WTC11 (cell line): ENCODE results near the gene ADGRG7. TPM values are rescaled to one million over a fixed set of nuclear protein-coding genes. Genes with fewer than 3 reads are reported as not detected.
A peak's percentile ranks its signal among the peaks of the same experiment; 100 is the strongest.

Experiments used
- CREM ChIP-seq: sonication (generic); formaldehyde crosslinking; IDR thresholded peaks from 2 replicates; pipeline ENCODE4 v1.8.1; 2022; ENCODE audit warnings: mild to moderate bottlenecking, missing genetic modification reagents, moderate library complexity
- CTCF ChIP-seq: fragments of 200-600 bp; IDR thresholded peaks from 2 replicates; pipeline ENCODE4 v1.8.0; 2022; ENCODE audit warnings: antibody characterized with exemption
- E2F1 ChIP-seq: sonication (generic); formaldehyde crosslinking; IDR thresholded peaks from 2 replicates; pipeline ENCODE4 v1.8.0; 2022; ENCODE audit warnings: mild to moderate bottlenecking, missing genetic modification reagents
- E2F4 ChIP-seq: sonication (generic); formaldehyde crosslinking; IDR thresholded peaks from 2 replicates; pipeline ENCODE4 v1.8.1; 2022; ENCODE audit warnings: low read depth, mild to moderate bottlenecking, moderate library complexity, missing genetic modification reagents, borderline replicate concordance
- ESRRA ChIP-seq: sonication (generic); formaldehyde crosslinking; IDR thresholded peaks from 2 replicates; pipeline ENCODE4 v1.8.1; 2022; ENCODE audit warnings: mild to moderate bottlenecking, missing genetic modification reagents, borderline replicate concordance
- ETV6 ChIP-seq: sonication (generic); formaldehyde crosslinking; IDR thresholded peaks from 2 replicates; pipeline ENCODE4 v1.8.1; 2022; ENCODE audit warnings: mild to moderate bottlenecking, missing genetic modification reagents
- FOXP1 ChIP-seq: sonication (generic); formaldehyde crosslinking; IDR thresholded peaks from 2 replicates; pipeline ENCODE4 v1.8.0; 2022; ENCODE audit warnings: missing genetic modification reagents, mild to moderate bottlenecking, moderate library complexity, borderline replicate concordance
- GRHL2 ChIP-seq: fragments of 250-450 bp; sonication (Bioruptor Pico); IDR thresholded peaks from 2 replicates; pipeline ENCODE4 v1.8.0; 2022; ENCODE audit warnings: mild to moderate bottlenecking, moderate library complexity; ENCODE audit not compliant: insufficient replicate concordance, severe bottlenecking
- IRF1 ChIP-seq: sonication (generic); formaldehyde crosslinking; IDR thresholded peaks from 2 replicates; pipeline ENCODE4 v1.8.0; 2023; ENCODE audit warnings: missing genetic modification reagents
- IRF2 ChIP-seq: sonication (generic); formaldehyde crosslinking; IDR thresholded peaks from 2 replicates; pipeline ENCODE4 v1.8.0; 2022; ENCODE audit warnings: low read depth, missing genetic modification reagents, borderline replicate concordance
- KAT7 ChIP-seq: sonication (generic); formaldehyde crosslinking; IDR thresholded peaks from 2 replicates; pipeline ENCODE4 v1.8.1; 2023; ENCODE audit warnings: missing genetic modification reagents, mild to moderate bottlenecking, borderline replicate concordance
- MXD4 ChIP-seq: fragments of 250-450 bp; sonication (Bioruptor Pico); IDR thresholded peaks from 2 replicates; pipeline ENCODE4 v1.8.0; 2021; ENCODE audit warnings: mild to moderate bottlenecking, moderate library complexity, borderline replicate concordance
- NFATC4 ChIP-seq: fragments of 250-450 bp; sonication (Bioruptor Pico); IDR thresholded peaks from 2 replicates; pipeline ENCODE4 v1.9.0; 2021; ENCODE audit warnings: mild to moderate bottlenecking
- PRRX2 ChIP-seq: fragments of 250-450 bp; sonication (Bioruptor Pico); IDR thresholded peaks from 2 replicates; pipeline ENCODE4 v1.8.0; 2021; ENCODE audit warnings: mild to moderate bottlenecking
- RORB ChIP-seq: fragments of 250-450 bp; sonication (Bioruptor Pico); IDR thresholded peaks from 2 replicates; pipeline ENCODE4 v1.9.0; 2021; ENCODE audit warnings: mild to moderate bottlenecking
- SP1 ChIP-seq: sonication (generic); formaldehyde crosslinking; conservative IDR thresholded peaks from 2 replicates; pipeline ENCODE4 v1.8.1; 2022; ENCODE audit warnings: missing genetic modification reagents
- TCF7 ChIP-seq: sonication (generic); formaldehyde crosslinking; IDR thresholded peaks from 2 replicates; pipeline ENCODE4 v1.8.0; 2022; ENCODE audit warnings: mild to moderate bottlenecking, low read depth, missing genetic modification reagents, moderate library complexity
- TEAD1 ChIP-seq: sonication (generic); formaldehyde crosslinking; IDR thresholded peaks from 2 replicates; pipeline ENCODE4 v1.8.0; 2022; ENCODE audit warnings: mild to moderate bottlenecking, missing genetic modification reagents
- TEAD4 ChIP-seq: sonication (generic); formaldehyde crosslinking; IDR thresholded peaks from 2 replicates; pipeline ENCODE4 v1.8.0; 2022; ENCODE audit warnings: mild to moderate bottlenecking, missing genetic modification reagents
- ZNF219 ChIP-seq: sonication (generic); formaldehyde crosslinking; IDR thresholded peaks from 2 replicates; pipeline ENCODE4 v1.8.0; 2023; ENCODE audit warnings: missing genetic modification reagents, mild to moderate bottlenecking, borderline replicate concordance
- total RNA-seq: library from RNA; stranded (reverse); gene quantifications from 3 replicates; pipeline ENCODE4 v1.2.3, GENCODE V29; 2021
- TF ChIP-seq, protein P1 (sequence below): sonication (generic); formaldehyde crosslinking; IDR thresholded peaks from 2 replicates; pipeline ENCODE4 v1.8.0; 2022; ENCODE audit warnings: missing genetic modification reagents
- TF ChIP-seq, protein P2 (sequence below): sonication (generic); formaldehyde crosslinking; IDR thresholded peaks from 2 replicates; pipeline ENCODE4 v1.8.0; 2022; ENCODE audit warnings: mild to moderate bottlenecking, missing genetic modification reagents
- TF ChIP-seq, protein P3 (sequence below): sonication (generic); formaldehyde crosslinking; IDR thresholded peaks from 2 replicates; pipeline ENCODE4 v1.8.1; 2023; ENCODE audit warnings: mild to moderate bottlenecking, missing genetic modification reagents
- TF ChIP-seq, protein P4 (sequence below): sonication (generic); formaldehyde crosslinking; IDR thresholded peaks from 2 replicates; pipeline ENCODE4 v1.8.1; 2023; ENCODE audit warnings: mild to moderate bottlenecking, missing genetic modification reagents

Gene ADGRG7
- total RNA-seq, 1 experiment from 2014 or later = not detected

DNA sequence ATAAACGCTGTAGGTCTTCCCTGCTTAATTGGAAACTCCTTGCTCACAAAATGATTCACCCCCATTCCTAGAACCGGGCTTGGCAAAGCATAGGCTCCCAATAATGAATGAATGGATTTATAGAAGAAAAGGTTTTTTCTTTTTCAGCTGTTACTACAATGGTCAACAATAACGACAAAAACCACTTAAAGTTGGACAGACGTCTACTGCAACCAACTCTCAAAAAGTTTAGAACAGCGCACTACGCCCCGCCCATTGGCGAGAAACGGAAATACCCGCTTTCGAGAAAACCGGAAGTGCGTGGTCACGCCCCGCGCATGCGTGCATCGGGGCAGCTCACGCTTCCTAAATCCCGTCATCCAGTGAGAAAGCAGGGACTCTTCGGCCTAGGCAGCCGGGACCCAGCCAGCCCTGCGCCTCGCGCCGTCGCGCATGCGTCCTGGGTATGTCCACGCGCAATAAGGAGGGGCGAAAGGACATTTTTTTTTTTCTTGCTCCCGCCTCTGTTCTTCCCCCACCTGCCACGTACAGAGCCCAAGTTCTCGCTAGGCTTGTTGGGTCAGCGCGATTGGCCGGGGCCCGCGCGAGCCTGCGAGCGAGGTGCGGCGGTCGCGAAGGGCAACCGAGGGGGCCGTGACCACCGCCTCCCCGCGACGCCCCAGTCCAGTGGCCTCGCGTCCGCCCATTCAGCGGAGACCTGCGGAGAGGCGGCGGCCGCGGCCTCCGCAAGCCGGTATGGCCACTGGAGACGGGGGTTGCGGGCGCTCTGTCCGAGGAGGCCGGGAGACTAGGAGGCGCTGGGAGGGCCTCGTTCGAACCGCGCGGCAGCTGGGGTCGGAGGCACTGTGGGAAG is 99.8 kb downstream of the ADGRG7 start, which contains the start of gene TFG (continued):
- TF ChIP-seq CREM (CRISPR knock-in tag) = peak; percentile 80
- TF ChIP-seq IRF2 = no peak
- TF ChIP-seq KAT7 (CRISPR knock-in tag) = peak; percentile 38; the same call in 1 of the 2 replicates
- peak; percentile 54; the same call in 1 of the 2 replicates for TF ChIP-seq ETV6 (CRISPR knock-in tag)
- TF ChIP-seq FOXP1 (CRISPR knock-in tag) = peak; percentile 81
- TF ChIP-seq E2F4 (CRISPR knock-in tag) = no peak
- 0 out of 2 replicates have a peak, but pooled peaks have one; percentile 12 for TF ChIP-seq TCF7 (CRISPR knock-in tag)
- TF ChIP-seq ZNF219 = no peak
- TF ChIP-seq, protein P1, sequence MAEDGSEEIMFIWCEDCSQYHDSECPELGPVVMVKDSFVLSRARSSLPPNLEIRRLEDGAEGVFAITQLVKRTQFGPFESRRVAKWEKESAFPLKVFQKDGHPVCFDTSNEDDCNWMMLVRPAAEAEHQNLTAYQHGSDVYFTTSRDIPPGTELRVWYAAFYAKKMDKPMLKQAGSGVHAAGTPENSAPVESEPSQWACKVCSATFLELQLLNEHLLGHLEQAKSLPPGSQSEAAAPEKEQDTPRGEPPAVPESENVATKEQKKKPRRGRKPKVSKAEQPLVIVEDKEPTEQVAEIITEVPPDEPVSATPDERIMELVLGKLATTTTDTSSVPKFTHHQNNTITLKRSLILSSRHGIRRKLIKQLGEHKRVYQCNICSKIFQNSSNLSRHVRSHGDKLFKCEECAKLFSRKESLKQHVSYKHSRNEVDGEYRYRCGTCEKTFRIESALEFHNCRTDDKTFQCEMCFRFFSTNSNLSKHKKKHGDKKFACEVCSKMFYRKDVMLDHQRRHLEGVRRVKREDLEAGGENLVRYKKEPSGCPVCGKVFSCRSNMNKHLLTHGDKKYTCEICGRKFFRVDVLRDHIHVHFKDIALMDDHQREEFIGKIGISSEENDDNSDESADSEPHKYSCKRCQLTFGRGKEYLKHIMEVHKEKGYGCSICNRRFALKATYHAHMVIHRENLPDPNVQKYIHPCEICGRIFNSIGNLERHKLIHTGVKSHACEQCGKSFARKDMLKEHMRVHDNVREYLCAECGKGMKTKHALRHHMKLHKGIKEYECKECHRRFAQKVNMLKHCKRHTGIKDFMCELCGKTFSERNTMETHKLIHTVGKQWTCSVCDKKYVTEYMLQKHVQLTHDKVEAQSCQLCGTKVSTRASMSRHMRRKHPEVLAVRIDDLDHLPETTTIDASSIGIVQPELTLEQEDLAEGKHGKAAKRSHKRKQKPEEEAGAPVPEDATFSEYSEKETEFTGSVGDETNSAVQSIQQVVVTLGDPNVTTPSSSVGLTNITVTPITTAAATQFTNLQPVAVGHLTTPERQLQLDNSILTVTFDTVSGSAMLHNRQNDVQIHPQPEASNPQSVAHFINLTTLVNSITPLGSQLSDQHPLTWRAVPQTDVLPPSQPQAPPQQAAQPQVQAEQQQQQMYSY = no peak
- TF ChIP-seq, protein P2, sequence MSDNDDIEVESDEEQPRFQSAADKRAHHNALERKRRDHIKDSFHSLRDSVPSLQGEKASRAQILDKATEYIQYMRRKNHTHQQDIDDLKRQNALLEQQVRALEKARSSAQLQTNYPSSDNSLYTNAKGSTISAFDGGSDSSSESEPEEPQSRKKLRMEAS (CRISPR knock-in tag) = peak; percentile 86
- TF ChIP-seq E2F1 = no peak
- 0 out of 2 replicates have a peak, but pooled peaks have one; percentile 33 for TF ChIP-seq ESRRA (CRISPR knock-in tag)
- TF ChIP-seq TEAD4 = no peak
- peak; percentile 59; the same call in 1 of the 2 replicates for TF ChIP-seq IRF1
- TF ChIP-seq, protein P3, sequence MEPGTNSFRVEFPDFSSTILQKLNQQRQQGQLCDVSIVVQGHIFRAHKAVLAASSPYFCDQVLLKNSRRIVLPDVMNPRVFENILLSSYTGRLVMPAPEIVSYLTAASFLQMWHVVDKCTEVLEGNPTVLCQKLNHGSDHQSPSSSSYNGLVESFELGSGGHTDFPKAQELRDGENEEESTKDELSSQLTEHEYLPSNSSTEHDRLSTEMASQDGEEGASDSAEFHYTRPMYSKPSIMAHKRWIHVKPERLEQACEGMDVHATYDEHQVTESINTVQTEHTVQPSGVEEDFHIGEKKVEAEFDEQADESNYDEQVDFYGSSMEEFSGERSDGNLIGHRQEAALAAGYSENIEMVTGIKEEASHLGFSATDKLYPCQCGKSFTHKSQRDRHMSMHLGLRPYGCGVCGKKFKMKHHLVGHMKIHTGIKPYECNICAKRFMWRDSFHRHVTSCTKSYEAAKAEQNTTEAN (CRISPR knock-in tag) = 0 out of 2 replicates have a peak, but pooled peaks have one; percentile 49
- no peak for TF ChIP-seq NFATC4 (CRISPR knock-in tag)
- TF ChIP-seq, protein P4, sequence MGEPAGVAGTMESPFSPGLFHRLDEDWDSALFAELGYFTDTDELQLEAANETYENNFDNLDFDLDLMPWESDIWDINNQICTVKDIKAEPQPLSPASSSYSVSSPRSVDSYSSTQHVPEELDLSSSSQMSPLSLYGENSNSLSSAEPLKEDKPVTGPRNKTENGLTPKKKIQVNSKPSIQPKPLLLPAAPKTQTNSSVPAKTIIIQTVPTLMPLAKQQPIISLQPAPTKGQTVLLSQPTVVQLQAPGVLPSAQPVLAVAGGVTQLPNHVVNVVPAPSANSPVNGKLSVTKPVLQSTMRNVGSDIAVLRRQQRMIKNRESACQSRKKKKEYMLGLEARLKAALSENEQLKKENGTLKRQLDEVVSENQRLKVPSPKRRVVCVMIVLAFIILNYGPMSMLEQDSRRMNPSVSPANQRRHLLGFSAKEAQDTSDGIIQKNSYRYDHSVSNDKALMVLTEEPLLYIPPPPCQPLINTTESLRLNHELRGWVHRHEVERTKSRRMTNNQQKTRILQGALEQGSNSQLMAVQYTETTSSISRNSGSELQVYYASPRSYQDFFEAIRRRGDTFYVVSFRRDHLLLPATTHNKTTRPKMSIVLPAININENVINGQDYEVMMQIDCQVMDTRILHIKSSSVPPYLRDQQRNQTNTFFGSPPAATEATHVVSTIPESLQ (CRISPR knock-in tag) = no peak
- TF ChIP-seq PRRX2 (CRISPR knock-in tag) = no peak
- TF ChIP-seq MXD4 (CRISPR knock-in tag) = no peak
- TF ChIP-seq TEAD1 (CRISPR knock-in tag) = no peak; the same call in none of the 2 replicates
- TF ChIP-seq RORB (CRISPR knock-in tag) = no peak
- no peak for TF ChIP-seq CTCF
- no peak for TF ChIP-seq GRHL2
- peak; percentile 70; the same call in 1 of the 2 replicates for TF ChIP-seq SP1 (CRISPR knock-in tag)
